ENCODE data around the gene DENND6A. TPM values are rescaled to one million over a fixed set of nuclear protein-coding genes. Genes with fewer than 3 reads are reported as not detected.
A peak's percentile ranks its signal among the peaks of the same experiment; 100 is the strongest.
"Not testable (repeated sequence)": the region's sequence is repeated elsewhere in the genome, so short reads cannot be mapped to it uniquely, and the experiment has no call there.

The DENND6A gene, protein sequence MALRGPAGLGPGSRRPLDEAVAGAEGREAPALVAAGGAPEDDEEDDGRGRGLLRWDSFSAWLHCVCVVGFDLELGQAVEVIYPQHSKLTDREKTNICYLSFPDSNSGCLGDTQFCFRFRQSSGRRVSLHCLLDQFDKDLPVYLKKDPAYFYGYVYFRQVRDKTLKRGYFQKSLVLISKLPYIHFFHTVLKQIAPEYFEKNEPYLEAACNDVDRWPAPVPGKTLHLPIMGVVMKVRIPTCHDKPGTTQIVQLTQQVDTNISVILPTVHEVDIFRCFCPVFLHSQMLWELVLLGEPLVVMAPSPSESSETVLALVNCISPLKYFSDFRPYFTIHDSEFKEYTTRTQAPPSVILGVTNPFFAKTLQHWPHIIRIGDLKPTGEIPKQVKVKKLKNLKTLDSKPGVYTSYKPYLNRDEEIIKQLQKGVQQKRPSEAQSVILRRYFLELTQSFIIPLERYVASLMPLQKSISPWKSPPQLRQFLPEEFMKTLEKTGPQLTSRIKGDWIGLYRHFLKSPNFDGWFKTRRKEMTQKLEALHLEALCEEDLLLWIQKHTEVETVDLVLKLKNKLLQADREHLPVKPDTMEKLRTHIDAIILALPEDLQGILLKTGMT
- 10 to 100 TPM in 1 of 3 donors, 1 to 10 TPM in 2; 3.1 to 11.6 (median 6.8) TPM for polyA plus RNA-seq

DNA sequence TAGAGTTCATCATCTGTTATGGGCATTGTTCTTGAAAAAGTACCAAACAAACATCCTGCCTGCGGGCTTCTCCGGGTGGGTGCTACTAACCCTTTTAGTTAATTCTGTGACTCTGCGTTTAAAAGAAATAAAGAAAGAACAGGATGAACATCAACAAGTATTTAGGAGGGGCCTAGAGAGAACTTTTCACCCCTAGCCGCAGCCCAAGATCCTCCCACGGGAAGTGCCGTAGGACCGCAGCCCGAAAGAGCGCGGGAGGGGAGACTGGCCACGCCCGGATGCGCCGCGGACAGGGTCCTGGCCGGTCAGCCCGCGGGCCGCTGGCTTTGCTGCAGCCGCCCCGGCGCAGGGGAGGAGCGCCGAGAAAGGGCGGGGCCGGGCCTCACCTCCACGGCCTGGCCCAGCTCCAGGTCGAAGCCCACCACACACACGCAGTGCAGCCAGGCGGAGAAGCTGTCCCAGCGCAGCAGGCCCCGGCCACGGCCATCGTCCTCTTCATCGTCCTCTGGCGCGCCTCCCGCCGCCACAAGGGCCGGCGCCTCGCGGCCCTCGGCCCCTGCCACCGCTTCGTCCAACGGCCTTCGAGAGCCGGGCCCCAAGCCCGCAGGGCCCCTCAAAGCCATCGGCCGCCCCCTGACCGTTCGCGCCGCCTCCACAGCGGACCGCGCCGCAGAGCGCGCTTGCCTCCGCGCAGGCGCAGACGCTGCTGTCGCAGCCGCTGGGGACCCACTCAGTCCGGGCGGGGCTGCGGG is at the start of gene DENND6A:
Gene DENND6A (minus strand): TSS at position 682 of the 752 bp plus-strand sequence. CDS start 59 bp downstream, at position 623.
- peak within 1 kb of the TSS; percentile 98 for H3K27ac ChIP-seq (ENCODE audit: low read depth, low read length)
- 0 to 1% (median 0%) methylated on average over 65 to 71 of the region's 71 CpGs for WGBS, 3 donors

DNA sequence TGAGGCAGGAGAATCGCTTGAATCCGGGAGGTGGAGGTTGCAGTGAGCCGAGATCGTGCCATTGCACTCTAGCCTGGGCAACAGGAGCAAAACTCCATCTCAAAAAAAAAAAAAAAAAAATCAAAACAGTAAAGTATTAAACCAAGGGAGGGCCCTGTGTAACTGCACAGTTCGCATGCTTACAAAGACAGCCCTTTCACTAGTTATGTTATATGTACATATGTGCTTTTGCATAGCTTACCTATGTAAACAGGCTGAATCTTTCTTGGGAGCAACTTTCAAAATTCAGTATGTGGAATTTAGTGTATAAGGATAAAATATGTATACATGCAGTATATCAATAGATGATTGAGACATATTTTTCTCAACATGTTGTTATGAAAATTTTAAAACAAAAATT is 47.1 kb upstream of the DENND6A start:
- WGBS, 3 donors, result 92 to 97% (median 97%) methylated on average over 5 of the region's 5 CpGs
- no peak overlapping the region for H3K27ac ChIP-seq (ENCODE audit: low read depth, low read length)

DNA sequence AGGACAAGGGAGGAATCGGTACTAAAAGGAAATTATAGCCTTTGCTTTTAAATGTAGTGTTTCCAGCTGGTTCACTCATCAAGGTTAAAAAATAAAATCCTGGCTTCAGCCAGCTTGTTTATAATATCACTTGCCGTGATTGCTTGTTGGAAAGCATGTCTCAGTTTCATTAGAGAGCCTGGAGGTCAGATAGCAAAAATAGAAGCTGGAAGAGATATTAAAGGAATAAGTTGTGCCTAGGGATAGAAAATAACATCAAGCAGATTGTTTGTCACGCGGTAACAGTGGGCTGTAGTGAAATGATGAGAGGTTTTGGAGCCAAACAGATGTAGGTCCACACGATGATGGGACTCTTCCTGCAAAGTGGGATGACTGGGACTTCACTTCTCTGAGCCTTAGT is 45.5 kb upstream of the DENND6A start:
- no peak overlapping the region for H3K27ac ChIP-seq (ENCODE audit: low read depth, low read length)

DNA sequence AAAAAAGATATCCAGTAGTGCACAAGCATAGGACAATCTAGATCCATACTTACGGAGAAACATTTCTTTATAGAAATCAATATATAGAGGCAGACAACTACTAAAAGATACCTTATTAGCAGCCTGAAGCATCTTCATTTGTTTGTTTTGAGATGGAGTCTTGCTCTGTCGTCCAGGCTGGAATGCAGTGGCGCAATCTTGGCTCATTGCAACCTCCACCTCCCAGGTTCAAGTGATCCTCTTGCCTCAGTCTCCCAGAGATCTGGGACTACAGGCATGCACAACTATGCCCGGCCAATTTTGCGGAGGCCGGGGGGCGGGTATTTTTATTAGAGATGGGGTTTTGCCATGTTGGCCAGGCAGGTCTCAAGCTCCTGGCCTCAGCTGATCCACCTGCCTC is 45.0 kb upstream of the DENND6A start:
- no peak overlapping the region for H3K27ac ChIP-seq (ENCODE audit: low read depth, low read length)
- WGBS, 3 donors, result 79 to 93% (median 81%) methylated on average over 7 of the region's 7 CpGs

More for the DNA sequence above, 45.5 kb upstream of the DENND6A start:
- 49 to 66% (median 64%) methylated on average over 5 of the region's 5 CpGs for WGBS, 3 donors

DNA sequence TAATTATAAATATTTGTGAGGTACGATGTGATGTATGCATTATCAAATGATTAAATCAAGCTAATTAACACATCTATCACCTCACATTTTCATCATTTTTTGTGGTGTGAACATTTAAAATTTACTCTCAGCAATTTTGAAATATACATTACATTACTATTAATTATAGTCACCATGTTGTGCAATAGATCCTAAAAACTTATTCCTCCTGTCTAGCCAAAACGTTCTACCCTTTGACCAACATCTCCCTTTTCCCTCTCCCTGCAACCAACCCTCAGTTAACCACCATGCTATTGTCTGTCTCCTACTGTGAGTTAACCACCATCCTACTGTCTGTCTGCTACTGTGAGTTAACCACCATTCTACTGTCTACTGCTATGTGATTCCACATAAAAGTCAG is 42.5 kb upstream of the DENND6A start:
- WGBS, 3 donors, result 69 to 81% (median 76%) methylated on average over 2 of the region's 2 CpGs
- H3K27ac ChIP-seq (ENCODE audit: low read depth, low read length), result no peak overlapping the region

DNA sequence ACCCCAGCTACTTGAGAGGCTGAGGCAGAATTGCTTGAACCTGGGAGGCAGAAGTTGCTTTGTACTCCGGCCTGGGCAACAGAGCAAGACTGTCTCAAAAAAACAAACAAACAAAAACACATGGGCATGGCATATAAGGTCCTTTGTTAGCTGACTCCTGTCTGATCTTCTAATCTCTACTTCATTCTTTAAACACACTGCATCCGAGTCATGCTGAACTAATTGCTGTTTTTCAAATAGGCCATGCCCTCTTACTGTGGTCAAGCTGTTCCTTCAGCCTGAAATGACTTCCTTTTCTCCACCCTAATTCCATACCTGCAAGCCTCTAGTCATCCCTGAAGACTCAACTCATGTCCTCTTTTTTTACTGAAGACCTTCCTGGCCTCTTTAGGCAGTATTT is 40.9 kb upstream of the DENND6A start:
- WGBS, 3 donors, result 75 to 87% (median 84%) methylated on average over 2 of the region's 2 CpGs

DNA sequence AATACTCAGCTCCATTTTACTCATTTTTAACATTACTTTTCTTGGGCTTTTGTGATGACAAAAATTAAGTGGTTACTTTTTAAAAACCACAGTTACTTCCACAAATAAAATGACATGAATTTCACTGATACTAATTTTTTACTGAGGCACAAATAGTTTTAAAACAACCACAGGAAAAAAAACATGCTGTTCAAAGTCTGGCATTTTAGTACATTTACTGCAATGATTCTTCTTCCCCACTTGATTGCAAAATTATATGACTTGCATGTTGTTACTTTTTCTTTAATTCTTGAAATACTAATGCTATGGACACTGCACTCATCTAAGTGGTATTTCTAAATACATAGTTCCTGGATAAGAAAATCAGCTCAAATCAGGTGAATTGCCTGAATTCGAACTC is 38.4 kb upstream of the DENND6A start:
- H3K27ac ChIP-seq (ENCODE audit: low read depth, low read length), result no peak overlapping the region
- WGBS, 3 donors, result 62 to 90% (median 72%) methylated on average over 1 of the region's 1 CpG

More for the DNA sequence above, 40.9 kb upstream of the DENND6A start:
- no peak overlapping the region for H3K27ac ChIP-seq (ENCODE audit: low read depth, low read length)

DNA sequence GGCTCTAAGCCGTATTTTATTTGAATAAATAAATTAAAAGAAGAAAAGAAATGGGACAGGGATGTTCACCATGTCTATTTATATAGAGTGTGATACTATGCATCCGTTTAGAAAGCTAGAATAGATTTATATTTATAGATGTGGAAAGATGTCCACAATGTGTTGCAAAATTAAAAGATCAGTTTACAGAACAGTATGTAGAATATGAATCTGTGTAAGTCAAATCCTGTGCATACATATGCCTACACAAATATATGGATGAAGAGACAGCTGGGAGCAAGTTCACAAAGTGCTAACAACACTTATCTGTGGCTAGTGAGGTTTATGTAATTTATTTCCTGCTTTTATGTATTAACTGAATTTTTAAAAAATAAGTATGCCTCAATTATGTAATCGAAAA is 37.8 kb upstream of the DENND6A start:
- WGBS, 3 donors, result 64 to 72% (median 68%) methylated on average over 3 of the region's 3 CpGs
- no peak overlapping the region for H3K27ac ChIP-seq (ENCODE audit: low read depth, low read length)

DNA sequence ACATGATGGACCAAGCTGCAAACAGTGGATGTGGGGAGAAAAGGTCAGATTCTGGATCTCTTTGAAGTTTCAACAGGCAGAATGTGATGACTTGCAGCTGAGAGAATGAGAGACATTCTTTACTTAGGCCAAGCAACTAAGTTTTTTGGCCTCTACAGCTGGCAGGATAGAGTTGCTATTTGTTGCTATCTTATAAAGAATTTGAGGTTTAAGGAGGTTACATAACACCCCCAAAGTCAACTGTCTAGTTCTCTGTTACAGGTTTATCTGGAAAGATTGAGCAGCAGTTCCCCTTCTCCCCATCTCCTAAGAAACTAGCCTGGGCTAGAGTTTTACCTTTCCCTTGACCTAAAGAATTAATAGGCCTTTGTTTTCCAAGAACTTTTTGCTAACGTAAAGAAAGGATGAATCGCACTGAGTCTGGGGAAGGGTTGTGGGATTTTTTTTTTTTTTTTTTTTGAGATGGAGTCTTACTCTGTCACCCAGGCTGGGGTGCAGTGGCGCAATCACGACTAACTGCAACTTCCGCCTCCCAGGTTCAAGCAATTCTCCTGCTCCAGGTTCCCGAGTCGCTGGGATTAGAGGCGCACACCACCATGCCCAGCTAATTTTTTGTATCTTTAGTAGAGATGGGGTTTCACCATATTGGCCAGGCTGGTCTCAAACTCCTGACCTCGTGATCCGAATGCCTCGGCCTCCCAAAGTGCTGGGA is 36.6 kb upstream of the DENND6A start:
- 55 to 90% (median 67%) methylated on average over 11 of the region's 11 CpGs for WGBS, 3 donors
- no peak overlapping the region for H3K27ac ChIP-seq (ENCODE audit: low read depth, low read length)

DNA sequence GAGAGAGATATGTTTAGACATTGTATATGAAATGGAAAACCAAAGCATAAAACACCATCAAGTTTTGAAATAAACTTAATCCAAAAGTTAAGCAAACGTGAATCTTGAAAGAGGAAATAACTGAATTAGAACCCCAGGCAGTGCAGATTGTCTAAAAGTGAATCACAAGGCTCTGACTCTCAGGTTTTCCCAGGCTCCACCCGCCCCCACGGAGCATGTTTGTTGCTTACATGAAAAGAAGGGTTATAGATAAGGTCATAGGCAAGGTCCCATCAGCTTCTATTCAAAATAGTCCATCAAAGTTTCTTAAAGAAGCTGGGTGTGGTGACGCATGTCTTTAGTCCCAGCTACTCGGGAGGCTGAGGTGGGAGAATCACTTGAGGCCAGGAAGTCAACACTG is 34.2 kb upstream of the DENND6A start:
- WGBS, 3 donors, result 80 to 86% (median 82%) methylated on average over 5 of the region's 5 CpGs
- H3K27ac ChIP-seq (ENCODE audit: low read depth, low read length), result no peak overlapping the region

DNA sequence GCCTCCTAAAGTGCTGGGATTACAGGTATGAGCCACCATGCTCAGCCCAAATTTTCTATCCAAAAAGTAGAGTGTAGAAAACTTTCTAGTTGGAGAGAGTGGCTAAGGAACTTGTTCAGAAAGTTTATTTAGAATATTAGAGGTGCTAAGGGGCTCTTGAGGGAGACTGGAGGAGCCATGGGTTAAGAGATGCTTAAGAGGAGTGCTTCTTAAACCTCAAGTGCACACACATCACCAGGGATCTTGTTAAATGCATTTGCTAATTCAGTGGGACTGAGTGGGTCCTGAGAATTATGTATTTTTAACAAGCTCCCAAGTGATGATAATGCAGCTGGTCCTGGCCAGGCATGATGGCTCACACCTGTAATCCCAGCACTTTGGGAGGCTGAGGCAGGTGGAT is 33.5 kb upstream of the DENND6A start:
- H3K27ac ChIP-seq (ENCODE audit: low read depth, low read length), result no peak overlapping the region

DNA sequence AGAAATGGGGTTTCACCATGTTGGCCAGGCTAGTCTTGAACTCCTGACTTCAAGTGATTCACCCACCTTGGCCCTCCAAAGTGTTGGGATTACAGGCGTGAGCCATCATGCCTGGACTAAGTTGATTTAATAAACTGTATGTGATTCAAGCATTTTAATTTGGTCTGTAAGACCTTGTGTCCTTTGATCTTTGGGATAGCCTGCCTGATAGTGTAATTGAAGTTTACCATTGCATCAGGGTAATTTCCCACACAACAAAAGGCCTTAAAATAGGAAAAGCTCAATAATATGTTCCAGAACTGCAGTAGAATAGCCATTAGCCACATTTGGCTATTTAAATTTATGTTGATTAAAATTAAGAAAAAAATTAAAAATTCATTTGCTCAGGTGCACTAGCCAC is 25.2 kb upstream of the DENND6A start:
- WGBS, 3 donors, result 85 to 96% (median 96%) methylated on average over 1 of the region's 1 CpG
- H3K27ac ChIP-seq (ENCODE audit: low read depth, low read length), result no peak overlapping the region

DNA sequence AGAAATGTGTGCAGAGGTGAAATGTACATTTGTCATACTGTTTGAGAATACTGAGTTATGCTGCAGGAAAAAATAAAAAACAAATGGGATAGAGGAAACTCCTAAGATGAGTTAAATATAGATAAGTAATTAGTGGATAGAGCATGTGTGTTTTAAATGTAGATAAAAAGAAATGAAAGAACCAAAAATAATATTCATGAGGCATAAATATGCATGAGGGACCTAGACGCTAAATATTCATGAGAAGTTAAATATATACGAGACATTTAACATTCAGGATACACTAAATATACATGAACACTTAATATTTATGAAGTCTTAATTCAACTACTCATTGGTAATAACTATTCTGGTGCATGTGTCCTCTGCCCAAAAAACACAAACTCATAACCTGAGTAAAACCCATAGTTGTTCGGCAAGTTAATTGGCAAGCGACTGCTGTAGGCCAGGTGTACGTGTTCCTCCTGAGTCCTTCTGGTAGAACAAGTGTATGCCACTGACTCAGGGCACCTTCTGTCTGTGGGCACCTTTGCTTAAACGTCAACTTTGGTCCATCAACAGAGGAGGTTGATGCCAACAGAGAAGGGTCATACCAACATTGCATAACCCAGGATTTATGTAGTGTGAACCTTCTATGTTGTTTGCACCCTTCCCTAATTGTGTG is 24.5 kb upstream of the DENND6A start:
- WGBS, 3 donors, result 89 to 96% (median 94%) methylated on average over 6 of the region's 6 CpGs
- H3K27ac ChIP-seq (ENCODE audit: low read depth, low read length), result no peak overlapping the region

DNA sequence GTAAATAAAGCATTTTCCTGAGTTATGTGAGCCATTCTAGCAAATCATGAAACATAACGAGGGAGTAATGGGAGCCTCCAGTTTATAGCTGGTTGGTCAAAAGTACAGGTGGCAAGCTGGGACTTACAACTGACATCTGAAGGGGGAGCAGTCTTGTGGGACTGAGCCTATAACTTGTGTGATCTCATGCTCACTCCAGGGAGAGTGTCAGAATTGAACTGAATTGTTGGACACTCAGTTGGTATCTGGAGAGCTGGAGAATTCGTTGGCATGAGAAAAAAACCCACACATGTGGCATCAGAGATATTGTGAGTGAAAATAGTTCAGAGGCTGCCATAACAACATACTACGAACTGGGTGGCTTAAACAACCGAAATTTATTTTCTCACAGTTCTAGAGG is 22.8 kb upstream of the DENND6A start:
- H3K27ac ChIP-seq (ENCODE audit: low read depth, low read length), result no peak overlapping the region
- 80 to 91% (median 87%) methylated on average over 4 of the region's 4 CpGs for WGBS, 3 donors

DNA sequence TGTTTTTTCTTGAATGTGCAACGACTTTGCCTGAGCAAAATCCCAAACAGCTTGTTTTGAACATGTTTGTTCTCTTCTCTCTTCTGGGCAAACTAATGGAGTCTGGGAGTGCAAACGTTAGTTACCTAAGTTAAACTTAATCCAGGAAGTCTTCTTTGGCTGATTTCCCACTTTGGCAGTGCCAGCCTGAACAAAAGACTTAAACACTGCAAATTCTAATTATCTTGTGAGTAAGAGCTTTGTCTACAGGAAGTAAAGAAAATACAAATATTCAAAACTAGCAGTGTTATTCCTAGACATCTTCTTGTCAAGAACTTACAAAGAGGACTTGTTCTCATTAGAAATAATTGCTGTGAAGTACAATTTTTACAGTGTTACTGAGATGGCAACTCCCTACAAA is 16.7 kb upstream of the DENND6A start:
- 11 to 12% (median 11%) methylated on average over 2 of the region's 2 CpGs for WGBS, 3 donors
- no peak overlapping the region for H3K27ac ChIP-seq (ENCODE audit: low read depth, low read length)

DNA sequence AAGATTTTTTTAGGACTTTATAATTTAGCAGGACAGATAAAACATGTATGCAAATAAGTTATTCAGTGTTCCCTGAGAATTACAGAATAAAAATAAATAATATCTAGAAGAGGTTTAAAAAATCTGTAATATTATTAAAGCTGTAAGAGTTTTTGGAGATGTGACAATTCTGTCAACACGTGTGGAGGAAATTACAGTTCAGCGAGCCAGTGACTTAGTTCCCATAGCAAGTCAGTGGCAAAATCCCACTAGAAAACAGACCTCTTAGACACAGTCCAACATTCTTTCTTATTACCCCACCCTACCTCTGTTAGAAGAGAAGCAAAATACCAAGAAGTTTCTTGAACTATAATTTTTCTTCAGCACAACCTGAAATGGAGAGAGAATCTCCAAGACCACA is 16.2 kb upstream of the DENND6A start:
- 3 to 50% (median 11%) methylated on average over 2 of the region's 2 CpGs for WGBS, 3 donors
- H3K27ac ChIP-seq (ENCODE audit: low read depth, low read length), result no peak overlapping the region

DNA sequence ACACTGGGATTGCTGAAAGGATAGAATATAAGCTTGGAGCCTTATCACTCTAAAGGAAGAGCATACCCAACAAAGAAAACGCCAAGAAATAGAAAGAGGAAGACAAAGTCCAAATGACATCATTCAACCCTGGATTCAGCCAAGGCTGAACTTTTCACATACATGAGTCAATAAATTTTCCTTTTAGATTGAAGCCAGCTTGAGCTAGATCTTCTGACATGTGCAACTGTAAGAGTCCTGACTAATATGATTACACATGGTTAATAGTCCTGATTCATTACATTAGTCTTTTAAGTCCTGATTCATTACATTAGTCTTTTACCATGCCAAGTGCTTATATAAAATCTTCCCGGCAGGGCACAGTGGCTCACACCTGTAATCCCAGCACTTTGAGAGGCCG is 13.6 kb upstream of the DENND6A start:
- 67 to 79% (median 75%) methylated on average over 3 of the region's 3 CpGs for WGBS, 3 donors
- no peak overlapping the region for H3K27ac ChIP-seq (ENCODE audit: low read depth, low read length)

DNA sequence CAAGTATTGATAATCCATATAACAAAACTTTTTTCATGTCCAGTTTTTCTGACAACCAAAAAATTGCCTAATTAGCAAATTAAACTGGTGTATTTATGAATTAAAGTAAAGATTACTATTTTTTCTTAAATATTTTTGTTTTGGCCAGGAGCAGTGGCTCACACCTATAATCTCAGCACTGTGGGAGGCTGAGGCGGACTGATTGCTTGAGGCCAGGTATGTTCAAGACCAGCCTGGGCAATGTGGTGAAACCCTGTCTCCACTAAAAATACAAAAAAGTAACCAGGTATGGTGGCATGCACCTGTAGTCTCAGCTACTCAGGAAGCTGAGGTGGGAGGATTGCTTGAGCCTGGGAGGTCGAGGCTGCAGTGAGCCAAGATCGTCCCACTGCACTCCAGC is 12.5 kb upstream of the DENND6A start:
- not testable (repeated sequence) for H3K27ac ChIP-seq (ENCODE audit: low read depth, low read length)
- 88 to 98% (median 96%) methylated on average over 3 of the region's 3 CpGs for WGBS, 3 donors
